ENCODE results near the gene CA12.

GRCh38 chr15:63380808-63381282, 801 bp downstream of the CA12 start:
- TF ChIP-seq RARB (CRISPR knock-in tag; IDR thresholded peaks at IDR 0.05) (no peak), PATZ1 (CRISPR knock-in tag; IDR thresholded peaks at IDR 0.05; ENCODE audit: borderline replicate concordance) (no peak), ZNF70 (CRISPR knock-in tag; IDR thresholded peaks at IDR 0.05) (no peak), ZFP30 (CRISPR knock-in tag; IDR thresholded peaks at IDR 0.05) (no peak), GLIS3 (CRISPR knock-in tag; IDR thresholded peaks at IDR 0.05) (no peak), PPARA (CRISPR knock-in tag; IDR thresholded peaks at IDR 0.05; ENCODE audit: borderline replicate concordance) (no peak), ZNF565 (CRISPR knock-in tag; conservative IDR thresholded peaks at IDR 0.05; ENCODE audit: low read depth) (no peak), CREB5 (CRISPR knock-in tag; IDR thresholded peaks at IDR 0.05; ENCODE audit: low read depth) (no peak), ARNTL (CRISPR knock-in tag; IDR thresholded peaks at IDR 0.05; ENCODE audit: borderline replicate concordance, low read depth) (no peak), ESRRG (CRISPR knock-in tag; IDR thresholded peaks at IDR 0.05) (no peak), SNAI2 (CRISPR knock-in tag; IDR thresholded peaks at IDR 0.05) (no peak)
